ENCODE data around the gene DMD.
"Not testable (repeated sequence)": the region's sequence is repeated elsewhere in the genome, so short reads cannot be mapped to it uniquely, and the experiment has no call there.

Gene DMD

DNA sequence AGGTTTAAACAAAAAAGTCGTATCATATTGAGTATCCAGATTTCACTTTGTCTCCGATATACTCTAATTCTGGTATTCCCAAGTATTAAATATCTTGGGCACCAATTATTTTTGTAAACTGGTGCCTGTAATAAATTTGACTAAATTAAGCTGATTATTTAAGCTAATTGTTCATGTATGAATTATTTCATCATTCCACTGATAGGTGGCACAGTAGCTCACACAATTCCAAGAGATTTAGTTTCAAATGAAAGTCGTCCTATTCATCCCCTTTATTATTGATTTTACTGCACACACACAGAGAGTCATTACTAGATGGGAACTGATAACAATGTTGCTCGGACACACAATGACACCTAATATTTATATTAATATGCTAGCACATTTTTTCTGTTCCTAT is 432.4 kb downstream of the DMD start:
- 80% methylated on average over 1 of the region's 4 CpGs for WGBS (ENCODE audit: insufficient coverage)
- Histone ChIP-seq H3K9me3 (ENCODE audit: control extremely low read depth in 1 of 5, control insufficient read depth in 4 of 5, insufficient read depth in 2 of 5, low read depth in 1 of 5, low read length in 4 of 5) (no peaks in the 10 kb centered on the region), H3K27ac (ENCODE audit: insufficient read depth in 1 of 2, low read depth in 1 of 2, low read length in 2 of 2, poor library complexity in 1 of 2, severe bottlenecking in 2 of 2) (no peak overlapping the region), H3K4me3 (ENCODE audit: control insufficient read depth in 1 of 7, extremely low read depth in 1 of 7, insufficient read depth in 4 of 7, low read depth in 2 of 7, low read length in 6 of 7) (no peak overlapping the region), H3K36me3 (ENCODE audit: control insufficient read depth in 4 of 4, insufficient read depth in 4 of 4, low read length in 3 of 4) (no peaks in the 10 kb centered on the region), H3K27me3 (replicated peaks in 2 of 5; ENCODE audit: control insufficient read depth in 4 of 5, insufficient read depth in 5 of 5, low read length in 4 of 5) (no peaks in the 10 kb centered on the region), H3K4me1 (ENCODE audit: control extremely low read depth in 1 of 4, control insufficient read depth in 4 of 4, insufficient read depth in 4 of 4, low read length in 3 of 4) (no peaks in the 10 kb centered on the region)
- no peak for DNase-seq
- POLR2A ChIA-PET: no interaction called here
- CTCF ChIA-PET: no interaction called here

DNA sequence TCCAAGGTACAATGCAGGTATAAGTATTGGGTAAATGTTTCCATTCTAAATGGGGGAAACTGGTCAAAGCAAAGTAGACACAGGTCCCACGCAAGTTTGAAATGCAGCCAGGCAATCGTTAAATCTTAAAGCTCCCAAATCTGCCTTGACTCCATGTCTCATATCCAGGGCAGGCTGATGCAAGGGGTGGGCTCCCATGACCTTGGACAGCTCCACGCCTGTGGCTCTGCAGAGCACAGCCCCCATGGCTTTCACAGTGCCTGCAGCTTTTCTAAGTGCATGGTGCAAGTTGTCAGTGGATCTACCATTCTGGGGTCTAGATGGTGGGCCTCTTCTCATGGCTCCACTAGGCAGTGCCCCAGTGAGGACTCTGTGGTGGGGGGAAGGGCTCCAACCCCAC is 436.4 kb downstream of the DMD start:
- CTCF ChIA-PET: no interaction called here
- POLR2A ChIA-PET: no interaction called here
- no peaks in the 10 kb centered on the region for H3K4me1 ChIP-seq (ENCODE audit: control extremely low read depth in 1 of 4, control insufficient read depth in 4 of 4, insufficient read depth in 4 of 4, low read length in 3 of 4)
- no peaks in the 10 kb centered on the region for H3K36me3 ChIP-seq (ENCODE audit: control insufficient read depth in 4 of 4, insufficient read depth in 4 of 4, low read length in 3 of 4)
- 95% methylated on average over 3 of the region's 3 CpGs for WGBS (ENCODE audit: insufficient coverage)
- no peak overlapping the region for H3K4me3 ChIP-seq (ENCODE audit: control insufficient read depth in 1 of 7, extremely low read depth in 1 of 7, insufficient read depth in 4 of 7, low read depth in 2 of 7, low read length in 6 of 7)
- H3K27me3 ChIP-seq (replicated peaks in 2 of 5; ENCODE audit: control insufficient read depth in 4 of 5, insufficient read depth in 5 of 5, low read length in 4 of 5): no peaks in the 10 kb centered on the region
- no peaks in the 10 kb centered on the region for H3K9me3 ChIP-seq (ENCODE audit: control extremely low read depth in 1 of 5, control insufficient read depth in 4 of 5, insufficient read depth in 2 of 5, low read depth in 1 of 5, low read length in 4 of 5)
- H3K27ac ChIP-seq (ENCODE audit: insufficient read depth in 1 of 2, low read depth in 1 of 2, low read length in 2 of 2, poor library complexity in 1 of 2, severe bottlenecking in 2 of 2): no peak overlapping the region
- DNase-seq: no peak

DNA sequence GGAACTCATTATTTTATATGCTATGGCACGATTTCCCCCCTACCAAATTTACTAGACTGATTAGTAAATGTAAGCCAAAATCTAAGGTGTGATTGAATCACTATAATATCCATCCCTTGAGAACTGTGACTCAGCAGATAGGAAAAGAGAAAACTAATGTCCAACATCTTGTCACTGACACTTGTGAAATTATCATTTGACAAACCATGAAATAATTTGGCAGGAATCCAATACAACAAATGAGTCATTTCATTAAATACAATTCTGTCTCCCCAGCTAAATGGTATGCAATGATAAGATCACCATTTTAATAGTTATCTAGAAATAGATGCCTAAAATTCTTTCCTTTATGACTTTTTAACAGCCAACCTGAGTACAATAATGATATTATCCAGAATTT is 462.3 kb downstream of the DMD start:
- H3K4me3 ChIP-seq (ENCODE audit: control insufficient read depth in 1 of 7, extremely low read depth in 1 of 7, insufficient read depth in 4 of 7, low read depth in 2 of 7, low read length in 6 of 7): no peak overlapping the region
- CTCF ChIA-PET: no interaction called here
- H3K27ac ChIP-seq (ENCODE audit: insufficient read depth in 1 of 2, low read depth in 1 of 2, low read length in 2 of 2, poor library complexity in 1 of 2, severe bottlenecking in 2 of 2): no peak overlapping the region
- no peak for DNase-seq
- WGBS (ENCODE audit: insufficient coverage): no CpG with 5 or more reads among the region's 1 CpG
- POLR2A ChIA-PET: no interaction called here
- H3K9me3 ChIP-seq (ENCODE audit: control extremely low read depth in 1 of 5, control insufficient read depth in 4 of 5, insufficient read depth in 2 of 5, low read depth in 1 of 5, low read length in 4 of 5): no peaks in the 10 kb centered on the region
- no peaks in the 10 kb centered on the region for H3K4me1 ChIP-seq (ENCODE audit: control extremely low read depth in 1 of 4, control insufficient read depth in 4 of 4, insufficient read depth in 4 of 4, low read length in 3 of 4)
- H3K36me3 ChIP-seq (ENCODE audit: control insufficient read depth in 4 of 4, insufficient read depth in 4 of 4, low read length in 3 of 4): no peaks in the 10 kb centered on the region
- H3K27me3 ChIP-seq (replicated peaks in 2 of 5; ENCODE audit: control insufficient read depth in 4 of 5, insufficient read depth in 5 of 5, low read length in 4 of 5): no peaks in the 10 kb centered on the region

DNA sequence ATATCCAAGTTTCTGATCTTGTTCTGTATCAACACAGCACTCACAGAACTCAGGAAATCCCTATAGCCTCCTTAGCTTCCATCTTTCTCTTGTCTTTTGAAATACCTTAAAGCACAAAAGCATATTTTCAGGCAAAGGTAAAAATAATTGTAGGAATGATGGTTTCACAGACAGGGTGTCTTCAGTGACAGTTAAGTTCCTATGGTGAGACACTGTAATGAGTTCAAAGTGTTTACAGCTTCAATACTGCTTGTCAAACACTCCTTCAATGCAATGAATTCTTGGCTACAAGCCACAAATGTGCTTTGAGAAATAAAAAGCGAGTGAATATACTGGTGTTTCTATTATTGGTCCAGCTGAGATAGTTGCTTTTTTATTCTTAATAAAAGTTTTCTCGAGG is 466.0 kb downstream of the DMD start:
- Histone ChIP-seq H3K4me3 (ENCODE audit: control insufficient read depth in 1 of 7, extremely low read depth in 1 of 7, insufficient read depth in 4 of 7, low read depth in 2 of 7, low read length in 6 of 7) (no peak overlapping the region), H3K36me3 (ENCODE audit: control insufficient read depth in 4 of 4, insufficient read depth in 4 of 4, low read length in 3 of 4) (no peaks in the 10 kb centered on the region), H3K4me1 (ENCODE audit: control extremely low read depth in 1 of 4, control insufficient read depth in 4 of 4, insufficient read depth in 4 of 4, low read length in 3 of 4) (no peaks in the 10 kb centered on the region), H3K27me3 (replicated peaks in 2 of 5; ENCODE audit: control insufficient read depth in 4 of 5, insufficient read depth in 5 of 5, low read length in 4 of 5) (no peaks in the 10 kb centered on the region), H3K9me3 (ENCODE audit: control extremely low read depth in 1 of 5, control insufficient read depth in 4 of 5, insufficient read depth in 2 of 5, low read depth in 1 of 5, low read length in 4 of 5) (no peaks in the 10 kb centered on the region), H3K27ac (ENCODE audit: insufficient read depth in 1 of 2, low read depth in 1 of 2, low read length in 2 of 2, poor library complexity in 1 of 2, severe bottlenecking in 2 of 2) (no peak overlapping the region)
- ChIA-PET POLR2A (no interaction called here), CTCF (no interaction called here)
- DNase-seq: no peak
- WGBS (ENCODE audit: insufficient coverage): no CpG with 5 or more reads among the region's 2 CpGs

DNA sequence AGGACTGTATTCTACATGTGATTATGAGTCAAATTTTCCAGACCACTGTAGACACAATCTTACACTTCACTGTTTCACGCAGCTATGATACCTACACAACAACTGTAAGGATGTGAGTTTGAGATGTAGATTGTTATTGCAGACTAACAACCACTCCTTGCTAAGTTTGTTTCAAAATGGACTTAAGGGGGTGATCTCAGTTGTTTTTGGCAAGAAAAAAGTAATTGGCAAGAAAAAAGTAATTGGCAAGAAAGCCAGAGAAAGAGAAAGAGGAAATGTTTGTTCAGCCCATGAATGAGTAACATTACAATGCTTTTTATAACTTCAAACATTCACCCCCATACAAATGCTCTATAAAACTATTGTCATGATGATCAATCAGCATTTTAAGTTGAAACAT is 466.4 kb downstream of the DMD start:
- WGBS (ENCODE audit: insufficient coverage): no CpG with 5 or more reads among the region's 1 CpG
- no peak overlapping the region for H3K4me3 ChIP-seq (ENCODE audit: control insufficient read depth in 1 of 7, extremely low read depth in 1 of 7, insufficient read depth in 4 of 7, low read depth in 2 of 7, low read length in 6 of 7)
- H3K27me3 ChIP-seq (replicated peaks in 2 of 5; ENCODE audit: control insufficient read depth in 4 of 5, insufficient read depth in 5 of 5, low read length in 4 of 5): no peaks in the 10 kb centered on the region
- DNase-seq: no peak
- CTCF ChIA-PET: no interaction called here
- H3K36me3 ChIP-seq (ENCODE audit: control insufficient read depth in 4 of 4, insufficient read depth in 4 of 4, low read length in 3 of 4): no peaks in the 10 kb centered on the region
- H3K27ac ChIP-seq (ENCODE audit: insufficient read depth in 1 of 2, low read depth in 1 of 2, low read length in 2 of 2, poor library complexity in 1 of 2, severe bottlenecking in 2 of 2): no peak overlapping the region
- H3K9me3 ChIP-seq (ENCODE audit: control extremely low read depth in 1 of 5, control insufficient read depth in 4 of 5, insufficient read depth in 2 of 5, low read depth in 1 of 5, low read length in 4 of 5): no peaks in the 10 kb centered on the region
- POLR2A ChIA-PET: no interaction called here
- H3K4me1 ChIP-seq (ENCODE audit: control extremely low read depth in 1 of 4, control insufficient read depth in 4 of 4, insufficient read depth in 4 of 4, low read length in 3 of 4): no peaks in the 10 kb centered on the region

DNA sequence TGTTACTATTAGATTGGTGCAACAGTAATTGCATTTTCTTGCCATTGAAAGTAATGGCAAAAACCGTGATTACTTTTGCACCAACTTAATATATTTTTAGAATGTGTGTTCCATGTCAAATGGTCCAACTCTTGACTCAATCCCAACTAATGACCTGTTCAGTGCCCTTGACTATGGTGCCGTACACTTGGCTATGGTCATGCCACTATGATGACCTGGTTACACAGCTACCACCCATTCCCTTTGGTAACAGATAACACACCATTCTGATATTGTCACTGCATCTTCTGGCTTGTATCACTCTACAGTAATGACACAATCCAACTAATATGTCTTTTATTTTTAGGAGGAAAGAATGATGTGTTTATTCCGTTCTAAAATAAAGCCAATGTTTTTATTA is 469.4 kb downstream of the DMD start:
- no peaks in the 10 kb centered on the region for H3K27me3 ChIP-seq (replicated peaks in 2 of 5; ENCODE audit: control insufficient read depth in 4 of 5, insufficient read depth in 5 of 5, low read length in 4 of 5)
- H3K4me1 ChIP-seq (ENCODE audit: control extremely low read depth in 1 of 4, control insufficient read depth in 4 of 4, insufficient read depth in 4 of 4, low read length in 3 of 4): no peaks in the 10 kb centered on the region
- ChIA-PET CTCF (no interaction called here), POLR2A (interaction anchor here (0.6 kb wide), 1 partner anchor 164 kb away, joined by 5 read pairs; no protein-coding TSS in a partner anchor)
- WGBS (ENCODE audit: insufficient coverage): 78% methylated on average over 1 of the region's 3 CpGs
- no peak overlapping the region for H3K27ac ChIP-seq (ENCODE audit: insufficient read depth in 1 of 2, low read depth in 1 of 2, low read length in 2 of 2, poor library complexity in 1 of 2, severe bottlenecking in 2 of 2)
- no peak for DNase-seq
- no peak overlapping the region for H3K4me3 ChIP-seq (ENCODE audit: control insufficient read depth in 1 of 7, extremely low read depth in 1 of 7, insufficient read depth in 4 of 7, low read depth in 2 of 7, low read length in 6 of 7)
- H3K9me3 ChIP-seq (ENCODE audit: control extremely low read depth in 1 of 5, control insufficient read depth in 4 of 5, insufficient read depth in 2 of 5, low read depth in 1 of 5, low read length in 4 of 5): no peaks in the 10 kb centered on the region
- no peaks in the 10 kb centered on the region for H3K36me3 ChIP-seq (ENCODE audit: control insufficient read depth in 4 of 4, insufficient read depth in 4 of 4, low read length in 3 of 4)

DNA sequence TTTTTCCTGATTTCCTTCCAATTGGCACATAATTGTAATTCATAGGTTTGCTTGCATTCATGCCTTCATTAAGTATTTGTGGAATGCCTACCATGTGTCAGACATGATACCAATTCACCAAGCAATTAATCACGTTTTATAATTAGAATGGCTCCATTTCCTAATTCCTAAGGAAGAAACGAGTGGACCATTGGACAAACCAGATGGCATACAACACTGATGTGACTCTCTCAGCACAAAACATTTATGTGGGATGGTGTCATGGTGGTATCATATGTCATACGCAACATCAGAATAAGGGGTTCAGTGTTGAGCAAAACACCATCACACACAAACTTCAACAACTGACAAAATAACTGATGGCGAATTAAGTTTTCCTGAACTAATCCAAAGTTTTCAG is 502.8 kb downstream of the DMD start:
- DNase-seq: no peak
- 96% methylated on average over 3 of the region's 4 CpGs for WGBS (ENCODE audit: insufficient coverage)
- Histone ChIP-seq H3K4me3 (ENCODE audit: control insufficient read depth in 1 of 7, extremely low read depth in 1 of 7, insufficient read depth in 4 of 7, low read depth in 2 of 7, low read length in 6 of 7) (no peak overlapping the region), H3K36me3 (ENCODE audit: control insufficient read depth in 4 of 4, insufficient read depth in 4 of 4, low read length in 3 of 4) (no peaks in the 10 kb centered on the region), H3K4me1 (ENCODE audit: control extremely low read depth in 1 of 4, control insufficient read depth in 4 of 4, insufficient read depth in 4 of 4, low read length in 3 of 4) (no peaks in the 10 kb centered on the region), H3K9me3 (ENCODE audit: control extremely low read depth in 1 of 5, control insufficient read depth in 4 of 5, insufficient read depth in 2 of 5, low read depth in 1 of 5, low read length in 4 of 5) (no peaks in the 10 kb centered on the region), H3K27me3 (replicated peaks in 2 of 5; ENCODE audit: control insufficient read depth in 4 of 5, insufficient read depth in 5 of 5, low read length in 4 of 5) (no peaks in the 10 kb centered on the region), H3K27ac (ENCODE audit: insufficient read depth in 1 of 2, low read depth in 1 of 2, low read length in 2 of 2, poor library complexity in 1 of 2, severe bottlenecking in 2 of 2) (no peak overlapping the region)
- POLR2A ChIA-PET: no interaction called here
- CTCF ChIA-PET: no interaction called here

DNA sequence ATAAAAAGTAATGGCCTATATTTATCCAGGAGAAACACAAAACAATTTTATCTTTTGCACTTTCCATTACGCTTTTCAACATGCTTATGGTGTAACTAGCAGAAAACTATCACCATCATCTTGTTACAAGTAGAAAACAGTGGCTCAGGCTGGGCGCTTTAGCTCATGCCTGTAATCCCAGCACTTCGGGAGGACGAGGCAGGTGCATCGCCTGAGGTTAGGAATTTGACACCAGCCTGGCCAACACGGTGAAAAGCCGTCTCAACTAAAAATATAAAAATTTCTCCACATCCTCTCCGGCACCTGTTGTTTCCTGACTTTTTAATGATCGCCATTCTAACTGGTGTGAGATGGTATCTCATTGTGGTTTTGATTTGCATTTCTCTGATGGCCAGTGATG is 506.0 kb downstream of the DMD start:
- H3K36me3 ChIP-seq (ENCODE audit: control insufficient read depth in 4 of 4, insufficient read depth in 4 of 4, low read length in 3 of 4); CTCF ChIA-PET; POLR2A ChIA-PET; H3K27me3 ChIP-seq (replicated peaks in 2 of 5; ENCODE audit: control insufficient read depth in 4 of 5, insufficient read depth in 5 of 5, low read length in 4 of 5); DNase-seq; H3K4me1 ChIP-seq (ENCODE audit: control extremely low read depth in 1 of 4, control insufficient read depth in 4 of 4, insufficient read depth in 4 of 4, low read length in 3 of 4); H3K4me3 ChIP-seq (ENCODE audit: control insufficient read depth in 1 of 7, extremely low read depth in 1 of 7, insufficient read depth in 4 of 7, low read depth in 2 of 7, low read length in 6 of 7); H3K27ac ChIP-seq (ENCODE audit: insufficient read depth in 1 of 2, low read depth in 1 of 2, low read length in 2 of 2, poor library complexity in 1 of 2, severe bottlenecking in 2 of 2); H3K9me3 ChIP-seq (ENCODE audit: control extremely low read depth in 1 of 5, control insufficient read depth in 4 of 5, insufficient read depth in 2 of 5, low read depth in 1 of 5, low read length in 4 of 5): not testable (repeated sequence)
- WGBS (ENCODE audit: insufficient coverage): 91% methylated on average over 4 of the region's 9 CpGs
